ENCODE results near the gene CTNS. TPM values are rescaled to one million over a fixed set of nuclear protein-coding genes. Genes with fewer than 3 reads are reported as not detected.

CTNS gene
- total and polyA plus RNA-seq, 5 experiments from 2014 or later, result 4.5 to 11.7 (median 9.5) TPM

DNA sequence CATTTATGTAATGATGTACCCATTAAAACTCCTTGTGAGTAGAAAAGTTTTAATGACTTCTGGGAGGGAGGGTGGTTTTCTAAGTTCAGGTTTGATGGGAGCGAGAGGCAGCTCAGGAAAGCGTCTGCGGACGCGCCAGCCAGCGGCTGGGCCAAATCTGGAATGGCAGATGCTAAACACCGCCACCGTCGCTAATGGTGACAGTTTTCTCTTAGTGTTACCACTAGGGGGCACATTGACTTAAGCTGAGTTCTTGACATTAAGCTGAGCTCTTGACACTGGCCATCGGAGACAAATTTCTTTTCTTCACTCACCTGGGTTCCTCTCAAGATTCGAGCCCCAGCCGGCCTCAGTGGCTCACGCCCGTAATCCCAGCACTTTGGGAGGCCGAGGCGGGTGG, 34.1 kb upstream of the CTNS start:
- Mint-ChIP-seq H3K9me3 (no peaks in the 10 kb centered on the region), H3K4me3 (no peak overlapping the region), H3K4me1 (no peaks in the 10 kb centered on the region), H3K27ac (no peak overlapping the region), H3K36me3 (peaks cover 0 to 18% (median 11%) of the 10 kb centered on the region in 3 donors), H3K27me3 (no peaks in the 10 kb centered on the region)
- DNase-seq, result no peak
- ATAC-seq, result no peak
- POLR2A ChIA-PET, result no interaction called here

DNA sequence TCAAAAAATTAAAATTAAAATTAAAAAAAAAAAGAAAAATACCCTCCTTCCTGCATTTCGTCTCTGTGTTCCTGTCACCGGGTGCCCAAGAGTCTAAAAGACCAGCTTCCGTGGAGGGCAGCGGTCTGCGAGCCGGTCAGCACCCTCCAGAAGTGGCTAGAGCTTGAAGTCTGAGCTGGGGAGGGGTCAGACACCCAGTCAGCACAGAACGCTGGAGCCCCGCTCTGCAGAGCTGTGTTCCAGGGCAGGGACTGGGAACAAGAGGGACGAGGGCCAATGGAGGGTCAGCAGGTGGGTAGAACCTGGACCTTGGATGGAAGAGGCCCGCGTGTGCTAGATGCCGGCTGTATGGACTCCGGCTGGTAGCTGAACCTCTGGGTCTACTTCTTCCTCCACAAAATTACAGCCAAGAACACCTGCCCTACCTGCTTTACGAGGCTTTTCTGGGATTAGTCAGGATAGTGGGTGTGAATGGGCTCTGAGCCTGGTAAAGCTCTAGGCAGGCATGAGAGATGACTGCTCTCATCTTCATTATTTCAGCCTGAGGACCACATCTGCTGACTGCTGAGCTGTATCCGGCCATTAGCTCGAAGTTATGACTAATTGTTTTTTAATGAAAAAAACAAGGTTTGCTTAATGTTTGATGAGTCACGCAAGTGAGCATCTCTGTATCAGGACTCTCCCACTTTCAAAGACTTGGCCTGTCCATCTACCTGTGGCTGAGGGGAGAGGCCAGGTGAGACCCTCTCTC, 33.3 kb upstream of the CTNS start:
- no peaks in the 10 kb centered on the region for H3K27me3 Mint-ChIP-seq
- POLR2A ChIA-PET, result interaction anchor here (0.5 kb wide), 1 partner anchor 20 kb away, joined by 4 read pairs; no protein-coding TSS in a partner anchor
- DNase-seq (no peak), ATAC-seq (no peak)
- no peaks in the 10 kb centered on the region for H3K4me1 Mint-ChIP-seq
- no peaks in the 10 kb centered on the region for H3K9me3 Mint-ChIP-seq
- peaks cover 0 to 20% (median 16%) of the 10 kb centered on the region in 3 donors for H3K36me3 Mint-ChIP-seq
- H3K4me3 Mint-ChIP-seq, result no peak overlapping the region
- no peak overlapping the region for H3K27ac Mint-ChIP-seq

DNA sequence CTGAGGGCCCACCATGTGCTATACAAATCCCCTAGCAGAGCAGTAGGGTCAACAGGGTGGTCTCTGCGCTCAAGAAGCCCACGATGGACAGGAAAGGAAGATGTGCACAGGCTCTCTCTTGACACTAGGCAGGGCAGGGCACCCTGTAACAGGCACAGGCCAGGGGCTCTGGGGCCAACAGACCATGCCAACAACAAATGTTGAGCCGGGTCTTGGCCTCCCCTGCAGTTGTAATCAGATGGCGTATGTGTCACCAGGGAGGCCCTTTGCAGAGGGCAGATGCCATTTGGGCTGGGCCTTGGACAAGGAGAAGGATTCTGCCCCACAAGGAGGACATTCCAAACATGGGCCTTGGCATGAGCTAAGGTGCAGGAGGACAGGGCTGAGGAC, 32.7 kb upstream of the CTNS start:
- ATAC-seq (no peak), DNase-seq (no peak)
- H3K9me3 Mint-ChIP-seq, result no peaks in the 10 kb centered on the region
- no peaks in the 10 kb centered on the region for H3K27me3 Mint-ChIP-seq
- no peaks in the 10 kb centered on the region for H3K4me1 Mint-ChIP-seq
- peaks cover 0 to 21% (median 21%) of the 10 kb centered on the region in 3 donors for H3K36me3 Mint-ChIP-seq
- H3K4me3 Mint-ChIP-seq, result no peak overlapping the region
- no peak overlapping the region for H3K27ac Mint-ChIP-seq
- POLR2A ChIA-PET, result interaction anchor here (0.5 kb wide), 1 partner anchor 19 kb away, joined by 4 read pairs; no protein-coding TSS in a partner anchor

DNA sequence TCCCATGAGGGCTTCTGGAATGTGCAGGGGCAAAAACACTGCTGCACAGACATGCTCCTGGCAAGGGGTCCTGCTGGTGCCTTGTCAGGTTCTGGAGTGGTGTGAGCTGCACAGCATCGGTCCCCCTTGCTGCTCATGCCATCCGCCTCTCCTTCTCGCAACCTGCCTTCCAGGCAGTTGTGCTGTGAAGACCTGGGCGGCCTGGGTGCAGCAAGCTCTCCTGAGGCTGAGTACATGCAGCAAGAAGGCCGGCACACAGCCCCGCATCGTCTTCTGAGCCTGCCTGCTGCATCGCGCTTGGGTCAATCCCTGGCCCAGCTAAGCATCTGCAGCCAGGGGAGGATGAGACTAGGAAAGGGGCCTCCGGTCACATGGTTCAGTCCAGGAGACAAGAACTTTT, 26.9 kb upstream of the CTNS start:
- POLR2A ChIA-PET, result no interaction called here
- DNase-seq (no peak), ATAC-seq (no peak)
- Mint-ChIP-seq H3K27me3 (no peaks in the 10 kb centered on the region), H3K4me1 (no peaks in the 10 kb centered on the region), H3K4me3 (no peak overlapping the region), H3K36me3 (peaks cover 0 to 55% (median 26%) of the 10 kb centered on the region in 3 donors), H3K9me3 (no peaks in the 10 kb centered on the region), H3K27ac (no peak overlapping the region)

DNA sequence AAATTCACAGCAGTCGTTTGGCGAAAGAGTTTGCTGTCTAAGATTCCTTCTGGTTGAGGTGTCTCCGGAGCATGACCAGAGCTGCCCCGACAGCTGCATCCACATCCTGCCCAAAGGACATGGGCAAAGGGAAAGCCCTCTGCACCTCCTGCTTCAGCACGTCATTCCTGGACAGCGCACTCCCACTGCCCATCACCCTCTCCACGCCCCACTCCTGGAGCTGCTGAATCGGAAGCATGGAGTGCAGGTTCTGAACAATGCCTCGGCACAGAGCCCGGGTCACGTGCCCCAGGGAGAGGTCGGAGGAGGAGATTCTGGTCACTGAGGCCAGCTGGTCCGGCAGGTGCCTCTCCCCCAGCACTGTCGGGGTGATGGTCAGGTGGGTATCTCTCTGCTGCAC, 26.0 kb upstream of the CTNS start:
- peaks cover 0 to 63% (median 28%) of the 10 kb centered on the region in 3 donors for H3K36me3 Mint-ChIP-seq
- no peak overlapping the region for H3K4me3 Mint-ChIP-seq
- no peaks in the 10 kb centered on the region for H3K27me3 Mint-ChIP-seq
- POLR2A ChIA-PET, result no interaction called here
- H3K4me1 Mint-ChIP-seq, result no peaks in the 10 kb centered on the region
- H3K27ac Mint-ChIP-seq, result no peak overlapping the region
- DNase-seq (no peak), ATAC-seq (no peak)
- H3K9me3 Mint-ChIP-seq, result no peaks in the 10 kb centered on the region

DNA sequence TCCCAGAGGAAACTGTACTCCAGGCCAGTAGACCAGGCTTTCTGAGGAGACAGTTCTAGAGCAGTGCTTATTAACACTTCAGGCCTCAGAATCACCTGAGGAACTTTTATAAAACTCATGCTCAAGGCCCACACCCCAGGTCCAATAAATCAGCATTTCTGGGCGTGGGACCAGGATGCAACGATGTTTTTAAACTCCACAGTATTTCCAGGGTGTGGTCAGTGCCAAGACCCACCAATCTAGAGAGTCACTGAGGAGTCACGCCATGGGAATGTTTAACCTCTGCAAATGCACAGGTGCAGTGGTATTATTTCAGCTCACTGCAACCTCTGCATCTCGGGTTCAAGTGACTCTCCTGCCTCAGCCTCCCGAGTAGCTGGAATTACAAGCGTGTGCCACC, 23.4 kb upstream of the CTNS start:
- Mint-ChIP-seq H3K27ac (no peak overlapping the region), H3K36me3 (peaks cover 8 to 77% (median 36%) of the 10 kb centered on the region in 3 donors), H3K4me1 (no peaks in the 10 kb centered on the region), H3K4me3 (no peak overlapping the region), H3K27me3 (no peaks in the 10 kb centered on the region), H3K9me3 (peaks cover 0 to 8% (median 0%) of the 10 kb centered on the region in 9 donors)
- DNase-seq (no peak), ATAC-seq (no peak)
- POLR2A ChIA-PET, result no interaction called here

DNA sequence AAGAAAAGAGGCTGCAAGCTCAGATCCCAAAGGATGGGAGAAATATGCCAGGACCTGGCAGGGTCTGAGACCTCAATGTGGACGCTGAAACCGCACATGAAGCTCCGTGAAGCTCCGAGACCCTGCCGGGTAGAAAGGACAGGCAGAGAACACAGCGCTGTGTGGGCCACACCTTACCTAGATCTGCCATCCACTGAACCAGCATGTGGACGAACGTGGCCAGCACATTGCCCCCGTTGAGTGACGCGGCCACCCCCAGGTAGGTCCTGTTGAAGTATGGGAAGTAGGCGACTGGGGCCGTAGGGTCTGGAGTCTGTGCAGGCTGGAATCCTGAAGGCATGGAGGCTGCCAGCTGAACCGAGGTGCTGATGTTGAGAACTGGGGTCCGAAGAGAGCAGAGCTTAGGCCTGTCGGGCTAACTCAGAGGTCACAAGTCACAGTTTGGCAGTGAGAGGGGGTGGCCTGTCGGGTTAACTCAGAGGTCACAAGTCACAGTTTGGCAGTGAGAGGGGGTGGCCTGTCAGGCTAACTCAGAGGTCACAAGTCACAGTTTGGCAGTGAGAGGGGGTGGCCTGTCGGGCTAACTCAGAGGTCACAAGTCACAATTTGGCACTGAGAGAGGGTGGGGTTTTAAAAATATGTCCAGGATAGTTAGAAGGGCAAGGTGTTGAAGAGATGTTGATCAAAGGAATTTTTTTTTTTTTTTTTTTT, 21.2 kb upstream of the CTNS start:
- no peak overlapping the region for H3K4me3 Mint-ChIP-seq
- ATAC-seq, result no peak

GRCh38 chr17:3621146-3621720, 15.3 kb upstream of the CTNS start:
- Mint-ChIP-seq H3K4me3 (no peak overlapping the region), H3K4me1 (no peaks in the 10 kb centered on the region), H3K27ac (no peak overlapping the region), H3K9me3 (peaks cover 0 to 8% (median 0%) of the 10 kb centered on the region in 9 donors), H3K36me3 (peaks cover 12 to 85% (median 57%) of the 10 kb centered on the region in 3 donors), H3K27me3 (no peaks in the 10 kb centered on the region)
- ATAC-seq (no peak), DNase-seq (no peak)
- POLR2A ChIA-PET, result no interaction called here

More for the DNA sequence above, 21.2 kb upstream of the CTNS start:
- Mint-ChIP-seq H3K9me3 (peaks cover 0 to 8% (median 0%) of the 10 kb centered on the region in 9 donors), H3K36me3 (peaks cover 12 to 79% (median 50%) of the 10 kb centered on the region in 3 donors), H3K4me1 (no peaks in the 10 kb centered on the region), H3K27ac (peak overlapping the region in 1 of 10 donors; percentile 51), H3K27me3 (no peaks in the 10 kb centered on the region)
- POLR2A ChIA-PET, result no interaction called here
- no peak for DNase-seq

- H3K9me3 Mint-ChIP-seq, result peaks cover 0 to 5% (median 0%) of the 10 kb centered on the region in 9 donors
- H3K27ac Mint-ChIP-seq, result no peak overlapping the region
- H3K27me3 Mint-ChIP-seq, result no peaks in the 10 kb centered on the region
- peaks cover 10 to 83% (median 45%) of the 10 kb centered on the region in 3 donors for H3K36me3 Mint-ChIP-seq
- no peak for ATAC-seq
- POLR2A ChIA-PET, result interaction anchor here (0.7 kb wide), 1 partner anchor 19 kb away, joined by 4 read pairs; no protein-coding TSS in a partner anchor
- H3K4me1 Mint-ChIP-seq, result peaks cover 0 to 4% (median under 1%) of the 10 kb centered on the region in 4 donors
- DNase-seq, result no peak
- H3K4me3 Mint-ChIP-seq, result no peak overlapping the region
Measured at GRCh38 chr17:3622977-3623594, 13.5 kb upstream of the CTNS start.

DNA sequence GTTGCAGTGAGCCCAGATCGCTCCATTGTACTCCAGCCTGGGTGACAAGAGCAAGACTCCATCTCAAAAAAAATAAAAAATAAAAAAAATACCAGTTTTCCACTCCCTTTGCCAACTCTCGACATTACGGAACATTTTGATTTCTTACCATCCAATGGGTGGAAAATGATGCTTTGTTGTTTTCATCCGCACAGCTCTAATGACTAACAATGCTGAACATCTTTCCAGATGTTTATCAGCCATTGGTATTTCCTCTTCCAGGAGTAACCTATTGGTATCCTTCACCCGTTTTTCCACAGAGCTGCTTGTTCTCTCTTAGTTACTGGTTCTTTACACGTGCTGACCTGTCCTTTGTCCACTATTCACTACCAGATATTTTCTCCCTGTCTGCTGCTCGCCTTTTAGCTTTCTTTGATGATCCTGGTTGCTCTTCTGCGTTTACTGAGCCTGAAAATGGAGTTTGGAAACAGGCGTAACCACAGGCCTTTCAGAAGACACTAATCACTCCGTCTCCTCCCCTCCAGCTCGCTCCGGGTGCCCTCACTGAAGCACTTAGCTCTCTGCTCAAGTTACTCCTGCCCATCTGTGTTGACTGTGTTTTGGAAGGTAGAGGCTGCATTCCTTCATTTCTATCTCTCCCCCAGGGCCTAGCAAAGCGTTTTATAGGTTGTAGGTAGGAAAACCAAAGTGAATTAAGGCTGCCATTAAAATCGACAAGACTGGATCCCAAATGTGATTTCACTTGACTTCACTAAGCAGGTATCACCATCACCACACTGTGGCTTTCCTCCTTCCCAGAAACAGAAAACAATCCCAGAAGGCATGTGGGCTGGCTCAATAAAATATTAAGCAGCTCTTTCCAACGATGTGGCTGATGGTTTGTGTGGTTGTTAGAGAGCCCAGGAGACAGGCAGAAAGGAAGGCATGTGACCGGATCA, 9.5 kb upstream of the CTNS start:
- no peak overlapping the region for H3K4me3 Mint-ChIP-seq
- H3K27me3 Mint-ChIP-seq, result no peaks in the 10 kb centered on the region
- POLR2A ChIA-PET, result interaction anchor here (1.5 kb wide), 1 partner anchor 9 kb away, joined by 4 read pairs; the partner anchor contains the start of gene CTNS
- H3K36me3 Mint-ChIP-seq, result peaks cover 7 to 69% (median 22%) of the 10 kb centered on the region in 3 donors
- H3K27ac Mint-ChIP-seq, result no peak overlapping the region
- DNase-seq (no peak), ATAC-seq (no peak)
- no peaks in the 10 kb centered on the region for H3K9me3 Mint-ChIP-seq
- H3K4me1 Mint-ChIP-seq, result peaks cover 0 to 5% (median 2%) of the 10 kb centered on the region in 4 donors

GRCh38 chr17:3627769-3628167, 8.8 kb upstream of the CTNS start:
- Mint-ChIP-seq H3K4me1 (peaks cover 0 to 7% (median 3%) of the 10 kb centered on the region in 4 donors), H3K9me3 (no peaks in the 10 kb centered on the region), H3K27me3 (no peaks in the 10 kb centered on the region), H3K4me3 (no peak overlapping the region), H3K36me3 (peaks cover 7 to 67% (median 22%) of the 10 kb centered on the region in 3 donors), H3K27ac (no peak overlapping the region)
- ATAC-seq (no peak), DNase-seq (no peak)
- POLR2A ChIA-PET, result interaction anchor here (1.5 kb wide), 1 partner anchor 9 kb away, joined by 4 read pairs; the partner anchor contains the start of gene CTNS

- POLR2A ChIA-PET, result no interaction called here
Measured at GRCh38 chr17:3630781-3631180, 5.8 kb upstream of the CTNS start.

More at GRCh38 chr17:3630781-3631180, 5.8 kb upstream of the CTNS start:
- no peak overlapping the region for H3K4me3 Mint-ChIP-seq
- DNase-seq, result no peak
- no peak overlapping the region for H3K27ac Mint-ChIP-seq
- no peaks in the 10 kb centered on the region for H3K27me3 Mint-ChIP-seq
- peaks cover 7 to 44% (median 10%) of the 10 kb centered on the region in 3 donors for H3K36me3 Mint-ChIP-seq
- no peak for ATAC-seq
- H3K4me1 Mint-ChIP-seq, result peaks cover 9 to 26% (median 13%) of the 10 kb centered on the region in 4 donors
- H3K9me3 Mint-ChIP-seq, result no peaks in the 10 kb centered on the region

All from naive thymus-derived CD8-positive, alpha-beta T cell (primary cell).